Measurements from ENCODE around the gene STK33.
"Not testable (repeated sequence)": the region's sequence is repeated elsewhere in the genome, so short reads cannot be mapped to it uniquely, and the experiment has no call there.

The STK33 gene

GRCh38 chr11:8545698-8546366 is 48.2 kb downstream of the STK33 start:
- in situ Hi-C loops (cut with MboI; ENCODE audit: low sequenced_read_pairs) = no loop called here

DNA sequence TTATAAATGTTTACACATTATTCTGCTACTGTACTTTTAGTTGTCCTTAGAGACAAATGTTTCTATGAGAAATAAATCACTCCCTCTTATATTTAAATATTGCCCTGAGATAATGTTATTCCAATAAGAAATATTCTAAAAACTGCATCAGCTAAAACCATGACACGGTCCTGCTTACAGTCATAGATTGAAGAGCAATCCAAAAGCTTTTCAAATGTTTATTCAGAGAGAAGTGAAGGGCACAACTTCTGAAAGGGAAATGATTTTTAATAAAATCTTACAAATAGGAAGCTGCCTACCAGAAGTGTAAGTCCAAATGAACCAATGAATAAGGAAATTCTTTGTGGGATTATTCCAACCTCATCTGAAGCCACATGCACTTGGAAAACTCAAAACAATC is 49.2 kb downstream of the STK33 start:
- in situ Hi-C loops (cut with MboI; ENCODE audit: low sequenced_read_pairs) = no loop called here

DNA sequence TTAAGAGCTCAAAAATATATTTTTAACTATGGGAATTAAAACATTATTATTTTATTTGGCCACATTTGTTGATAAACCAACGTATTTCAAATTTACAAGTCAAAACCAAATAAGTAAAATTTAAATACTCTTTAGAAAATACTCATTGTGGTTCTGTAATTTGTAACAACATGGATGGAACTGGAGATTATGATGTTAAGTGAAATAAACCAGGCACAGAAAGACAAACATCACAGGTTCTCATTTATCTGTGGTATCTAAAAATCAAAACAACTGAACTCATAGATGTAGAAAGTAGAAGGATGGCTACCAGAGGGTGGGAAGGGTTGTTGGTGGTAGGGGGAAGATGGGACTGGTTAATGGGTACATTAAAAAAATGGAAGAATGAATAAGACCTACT is 50.8 kb downstream of the STK33 start:
- in situ Hi-C loops (cut with MboI; ENCODE audit: low sequenced_read_pairs) = no loop called here

DNA sequence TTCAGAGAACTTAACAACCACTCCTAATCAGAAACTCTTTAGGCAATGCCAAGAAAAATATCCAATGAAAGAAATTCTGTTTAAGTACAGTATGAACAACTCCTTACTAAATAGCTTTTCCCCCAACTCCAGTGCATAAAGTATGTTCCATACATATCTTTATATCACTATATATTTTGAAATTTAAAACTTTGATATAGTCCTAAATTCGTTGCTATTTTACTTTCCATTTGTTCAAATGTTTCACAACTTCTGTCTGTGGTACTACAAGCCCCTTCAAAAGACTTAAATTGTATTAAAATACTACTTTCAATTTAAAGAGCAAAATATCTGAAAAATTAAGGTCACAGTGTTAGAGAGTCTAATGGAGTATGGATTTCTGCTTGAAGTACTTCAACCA is 52.6 kb downstream of the STK33 start:
- in situ Hi-C loops (cut with MboI; ENCODE audit: low sequenced_read_pairs) = no loop called here

GRCh38 chr11:8533332-8533731 is 60.7 kb downstream of the STK33 start:
- in situ Hi-C loops (cut with MboI; ENCODE audit: low sequenced_read_pairs) = no loop called here

DNA sequence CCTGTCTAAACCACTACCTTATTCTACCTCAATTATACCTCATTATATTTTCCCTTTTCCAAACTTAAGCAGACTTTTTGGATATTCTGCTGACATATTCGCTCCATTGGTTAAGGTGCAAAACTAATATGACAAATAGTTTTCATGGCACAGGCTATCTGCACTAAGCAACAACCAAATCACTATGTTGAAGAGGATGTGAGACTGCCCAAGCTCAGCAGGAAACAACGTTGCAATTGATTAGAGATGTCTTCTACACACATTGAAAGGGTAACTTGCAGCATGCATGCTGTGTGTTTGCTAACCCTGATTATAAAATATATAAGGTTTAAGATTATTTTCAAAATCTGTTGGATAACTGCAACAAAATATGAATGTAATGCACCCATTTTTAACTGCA is 61.6 kb downstream of the STK33 start:
- in situ Hi-C loops (cut with MboI; ENCODE audit: low sequenced_read_pairs) = no loop called here

DNA sequence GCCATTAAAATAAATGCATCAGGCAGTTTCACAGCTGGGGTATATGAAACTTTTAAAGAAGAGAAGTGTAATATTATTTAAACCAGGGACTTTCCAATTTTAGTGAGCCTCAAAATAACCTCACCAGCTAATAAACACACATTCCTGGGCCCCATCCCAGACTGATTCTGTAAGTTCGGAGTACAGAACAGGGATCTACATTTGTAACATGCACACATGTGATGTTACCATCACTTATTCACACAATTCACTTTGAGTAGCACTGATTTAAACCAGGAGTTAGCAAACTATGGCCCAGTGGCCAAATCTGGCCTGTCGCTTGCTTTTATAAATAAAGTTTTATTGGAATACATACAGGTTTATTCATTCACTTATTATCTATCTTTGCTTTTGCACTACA is 62.0 kb downstream of the STK33 start:
- in situ Hi-C loops (cut with MboI; ENCODE audit: low sequenced_read_pairs) = no loop called here

DNA sequence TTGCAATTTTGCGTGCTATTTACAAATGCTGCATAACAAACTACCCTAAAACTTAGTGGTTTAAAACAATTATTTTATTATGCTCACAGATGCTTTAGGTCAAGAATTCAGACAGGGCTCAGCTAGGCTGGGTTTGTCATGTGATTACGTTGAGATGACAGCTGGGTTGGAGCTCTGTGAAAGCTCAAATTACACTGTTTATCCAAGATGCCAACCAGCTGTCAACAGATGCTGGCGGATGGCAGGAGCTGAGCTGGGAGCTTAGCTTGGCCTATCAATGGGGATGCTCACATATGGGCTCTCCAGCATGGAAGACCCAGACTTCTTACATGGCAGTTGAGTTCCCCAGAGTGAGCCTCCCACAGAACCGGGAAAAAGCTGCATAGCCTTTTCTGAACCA is 62.7 kb downstream of the STK33 start:
- in situ Hi-C loops (cut with MboI; ENCODE audit: low sequenced_read_pairs) = no loop called here

DNA sequence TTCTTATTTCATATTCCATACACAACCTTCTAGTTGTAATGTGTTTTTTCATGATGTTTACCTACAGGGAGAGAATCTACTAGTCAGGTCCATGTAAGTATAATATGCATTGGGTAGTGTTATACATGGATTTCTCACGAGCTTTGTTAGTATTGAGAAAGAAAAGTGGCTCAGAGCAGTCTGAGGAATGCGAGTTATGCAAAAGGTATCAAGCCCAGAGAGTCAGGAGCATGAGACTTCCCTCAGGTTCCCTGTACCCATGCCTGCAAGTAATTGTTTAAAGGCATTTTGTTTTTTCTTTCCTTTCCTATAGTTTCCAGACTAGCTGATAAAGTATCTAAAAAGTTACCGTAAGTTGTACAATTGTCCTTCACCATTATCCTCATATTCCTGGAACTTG is 66.1 kb downstream of the STK33 start:
- in situ Hi-C loops (cut with MboI; ENCODE audit: low sequenced_read_pairs) = no loop called here

GRCh38 chr11:8523396-8523795 is 70.6 kb downstream of the STK33 start:
- in situ Hi-C loops (cut with MboI; ENCODE audit: low sequenced_read_pairs) = no loop called here

- in situ Hi-C loops (cut with MboI; ENCODE audit: low sequenced_read_pairs) = no loop called here
These were observed 81.5 kb downstream of the STK33 start for GRCh38 chr11:8512547-8512946.

DNA sequence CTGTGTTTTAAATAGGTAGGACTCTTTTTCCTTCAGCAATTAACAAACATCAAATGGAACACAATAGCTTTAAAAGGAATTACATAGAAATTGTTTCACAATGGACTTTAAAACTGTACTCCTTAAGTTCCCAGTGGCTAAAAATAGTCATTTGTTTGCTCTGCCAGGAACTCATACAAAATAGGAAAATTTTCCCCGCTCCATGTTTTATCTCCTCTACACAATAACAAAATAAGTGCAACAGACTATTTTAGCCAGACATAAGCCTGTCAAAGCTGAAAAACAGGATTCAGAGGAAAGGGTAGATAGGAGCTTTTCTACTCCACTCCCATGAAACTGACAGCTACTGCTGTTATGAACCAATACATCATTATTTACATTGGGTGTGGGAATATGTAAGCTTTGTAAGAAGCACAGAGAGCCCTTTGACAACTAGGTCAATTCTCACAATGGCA is 90.1 kb downstream of the STK33 start:
- in situ Hi-C loops (cut with MboI; ENCODE audit: low sequenced_read_pairs) = no loop called here

DNA sequence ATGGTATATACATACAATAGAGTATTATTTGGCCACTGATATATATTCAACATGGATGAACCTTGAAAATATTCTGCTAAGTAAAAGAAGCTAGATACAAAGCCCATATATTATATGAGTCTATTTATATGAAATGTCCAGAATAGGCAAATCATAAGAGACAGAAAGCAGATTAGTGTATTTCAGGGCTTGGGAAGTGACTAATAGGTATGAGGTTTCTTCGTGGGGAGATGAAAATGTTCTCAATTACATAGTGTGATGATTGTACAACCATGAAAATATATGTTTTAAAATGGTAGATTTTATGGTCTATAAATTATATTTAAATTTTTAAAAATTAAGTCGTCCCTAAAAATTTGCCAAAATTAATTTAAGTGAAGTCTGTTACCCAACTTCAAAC is 92.2 kb downstream of the STK33 start:
- in situ Hi-C loops (cut with MboI; ENCODE audit: low sequenced_read_pairs) = no loop called here

GRCh38 chr11:8488395-8488794 is 105.6 kb downstream of the STK33 start:
- in situ Hi-C loops (cut with MboI; ENCODE audit: low sequenced_read_pairs) = no loop called here

DNA sequence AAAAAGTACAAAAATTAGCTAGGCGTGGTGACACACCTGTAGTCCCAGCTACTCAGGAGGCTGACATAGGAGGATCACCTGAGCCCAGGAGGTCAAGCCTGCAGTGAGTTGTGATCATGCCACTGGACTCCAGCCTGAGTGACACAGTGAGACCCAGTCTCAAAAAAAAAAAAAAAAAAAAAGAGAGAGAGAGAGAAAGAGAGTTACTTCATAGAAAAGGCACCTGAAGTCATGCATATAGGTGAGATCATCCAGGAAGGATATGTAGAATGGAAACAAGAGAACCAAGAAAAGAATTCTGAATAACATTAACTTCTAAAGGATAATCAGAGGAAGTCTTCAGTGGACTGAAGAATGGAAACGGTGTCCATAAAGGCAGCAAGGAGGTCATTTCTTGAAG is 106.8 kb downstream of the STK33 start:
- in situ Hi-C loops (cut with MboI; ENCODE audit: low sequenced_read_pairs) = no loop called here

DNA sequence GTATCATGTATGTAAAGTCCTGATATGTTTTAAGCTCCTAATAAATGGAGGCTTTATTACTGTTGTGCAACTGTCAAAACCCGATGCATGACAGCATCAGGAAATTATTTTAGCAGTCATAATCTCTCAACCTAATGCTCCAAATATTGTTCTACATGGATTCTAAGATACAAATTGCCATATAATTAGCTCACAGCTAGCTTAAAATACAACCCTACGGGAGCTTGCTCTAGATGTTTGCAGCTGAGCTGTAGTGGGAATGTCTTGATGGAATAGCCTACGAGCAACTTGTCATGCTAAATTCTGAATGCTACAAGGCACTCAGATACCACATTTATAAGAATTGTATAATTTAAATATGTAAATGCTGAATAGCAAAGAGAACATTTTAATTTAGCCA is 109.8 kb downstream of the STK33 start:
- in situ Hi-C loops (cut with MboI; ENCODE audit: low sequenced_read_pairs) = no loop called here

GRCh38 chr11:8480858-8481257 is 113.2 kb downstream of the STK33 start:
- in situ Hi-C loops (cut with MboI; ENCODE audit: low sequenced_read_pairs) = no loop called here

GRCh38 chr11:8477680-8478079 is 116.3 kb downstream of the STK33 start:
- in situ Hi-C loops (cut with MboI; ENCODE audit: low sequenced_read_pairs) = no loop called here

DNA sequence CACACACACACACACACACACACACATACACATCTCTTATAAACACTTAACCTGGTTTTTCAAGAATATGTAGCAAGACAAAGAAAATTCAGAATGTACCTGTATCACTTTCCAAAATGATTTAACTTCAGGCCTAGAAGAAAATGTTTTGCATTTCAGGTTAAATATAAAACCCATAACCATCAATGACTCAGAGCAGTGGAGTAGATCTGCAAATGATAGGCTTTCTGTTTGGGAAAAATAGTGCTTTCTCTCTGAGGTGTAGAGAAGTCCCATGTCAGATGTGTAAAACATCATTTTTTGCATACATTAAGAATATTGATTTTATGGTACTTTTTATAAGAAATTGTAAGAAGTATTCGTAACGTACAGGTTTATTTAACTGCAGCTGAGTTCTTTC is 116.9 kb downstream of the STK33 start:
- in situ Hi-C loops (cut with MboI; ENCODE audit: low sequenced_read_pairs) = no loop called here

GRCh38 chr11:8467806-8468205 is 126.2 kb downstream of the STK33 start:
- in situ Hi-C loops (cut with MboI; ENCODE audit: low sequenced_read_pairs) = not testable (repeated sequence)

- in situ Hi-C loops (cut with MboI; ENCODE audit: low sequenced_read_pairs) = not testable (repeated sequence)
These were observed 126.7 kb downstream of the STK33 start for GRCh38 chr11:8467356-8467755.

GRCh38 chr11:8466884-8467283 is 127.1 kb downstream of the STK33 start:
- in situ Hi-C loops (cut with MboI; ENCODE audit: low sequenced_read_pairs) = not testable (repeated sequence)

- in situ Hi-C loops (cut with MboI; ENCODE audit: low sequenced_read_pairs) = no loop called here
These were observed 134.2 kb downstream of the STK33 start for GRCh38 chr11:8459711-8460399.

All from hTERT RPE-1 (cell line).